ENCODE measurements around the gene PER1.

Gene PER1

DNA sequence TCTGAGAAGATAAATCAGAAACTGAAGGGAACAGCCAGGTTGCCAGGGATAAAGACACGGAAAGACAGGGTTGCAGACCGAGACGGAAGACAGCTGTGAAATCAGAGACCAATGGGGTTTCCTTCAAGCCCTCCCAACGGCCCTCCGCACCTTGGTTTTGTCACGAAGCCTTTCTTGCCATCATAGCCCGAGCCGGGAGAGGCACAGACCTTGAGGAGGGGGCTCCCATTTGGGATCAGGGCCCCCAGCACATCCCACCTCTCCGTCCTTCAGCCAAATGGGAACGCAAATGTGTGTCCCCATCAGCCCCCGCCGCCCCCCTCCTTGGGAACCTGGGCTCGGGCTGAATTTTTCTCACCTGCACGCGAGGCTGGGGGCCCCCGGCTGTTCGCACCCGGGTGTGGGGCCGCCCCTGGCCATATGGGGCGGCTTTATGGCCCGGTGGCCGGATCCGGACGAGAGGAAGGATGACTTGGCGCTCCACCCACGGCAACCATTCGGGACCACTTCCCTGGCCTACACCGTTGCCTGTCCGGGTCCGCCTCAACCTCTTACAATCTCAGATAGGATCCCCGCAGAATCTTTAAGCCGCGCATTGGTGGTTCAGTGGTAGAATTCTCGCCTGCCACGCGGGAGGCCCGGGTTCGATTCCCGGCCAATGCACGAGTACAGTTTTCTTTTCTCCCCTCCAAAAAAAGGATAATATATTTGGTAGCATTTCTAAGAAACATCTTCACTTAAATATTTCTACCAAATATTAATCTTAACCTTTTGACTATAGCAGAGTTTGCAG is 26.9 kb downstream of the PER1 start:
- Histone ChIP-seq H3K27ac (peak overlapping the region in 3 of 21 experiments; percentile 6 to 66 (median 51)), H3K4me3 (peak overlapping the region; percentile 41 to 65 (median 50))

DNA sequence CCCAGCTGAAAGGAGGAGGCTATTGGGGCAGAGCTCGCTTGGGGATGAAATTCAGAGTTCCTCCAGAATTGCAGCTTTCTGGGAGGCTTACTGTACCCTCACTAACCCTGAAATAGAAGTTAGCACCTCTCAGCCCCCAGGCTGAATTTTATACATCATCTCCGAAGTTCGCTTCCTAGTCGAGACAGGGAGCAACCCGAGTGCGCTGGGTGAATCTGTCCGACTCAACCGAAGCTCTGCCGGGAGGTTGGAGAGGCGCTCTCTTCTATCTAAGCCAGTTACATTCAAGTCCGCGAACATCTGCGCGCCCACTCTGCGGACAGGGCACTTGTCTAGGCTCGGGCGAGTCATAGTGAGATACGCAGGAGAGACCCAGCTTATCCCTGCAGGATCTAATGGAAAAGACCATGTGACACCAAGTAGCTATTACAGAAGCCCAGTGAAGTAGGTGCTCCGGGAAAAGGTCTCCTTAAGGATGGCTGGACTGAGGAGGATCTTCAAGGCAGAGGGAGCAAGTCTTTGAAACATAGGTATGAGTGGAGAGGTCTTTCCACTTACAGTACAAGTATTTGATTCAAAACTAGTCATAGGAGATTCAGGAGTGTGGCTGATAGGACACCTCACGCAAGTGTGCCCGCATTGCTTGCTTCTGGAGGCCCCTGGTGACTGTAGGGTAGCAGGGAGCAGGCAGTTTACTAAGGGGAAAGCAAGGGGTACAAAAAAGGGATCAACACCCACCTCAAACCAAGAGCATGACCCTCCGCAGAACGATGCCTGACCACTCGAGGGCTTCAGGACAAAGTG is 27.7 kb downstream of the PER1 start:
- peak overlapping the region in 6 of 7 experiments; percentile 1 to 65 (median 25) for H3K4me3 ChIP-seq
- no peak overlapping the region for H3K27ac ChIP-seq

DNA sequence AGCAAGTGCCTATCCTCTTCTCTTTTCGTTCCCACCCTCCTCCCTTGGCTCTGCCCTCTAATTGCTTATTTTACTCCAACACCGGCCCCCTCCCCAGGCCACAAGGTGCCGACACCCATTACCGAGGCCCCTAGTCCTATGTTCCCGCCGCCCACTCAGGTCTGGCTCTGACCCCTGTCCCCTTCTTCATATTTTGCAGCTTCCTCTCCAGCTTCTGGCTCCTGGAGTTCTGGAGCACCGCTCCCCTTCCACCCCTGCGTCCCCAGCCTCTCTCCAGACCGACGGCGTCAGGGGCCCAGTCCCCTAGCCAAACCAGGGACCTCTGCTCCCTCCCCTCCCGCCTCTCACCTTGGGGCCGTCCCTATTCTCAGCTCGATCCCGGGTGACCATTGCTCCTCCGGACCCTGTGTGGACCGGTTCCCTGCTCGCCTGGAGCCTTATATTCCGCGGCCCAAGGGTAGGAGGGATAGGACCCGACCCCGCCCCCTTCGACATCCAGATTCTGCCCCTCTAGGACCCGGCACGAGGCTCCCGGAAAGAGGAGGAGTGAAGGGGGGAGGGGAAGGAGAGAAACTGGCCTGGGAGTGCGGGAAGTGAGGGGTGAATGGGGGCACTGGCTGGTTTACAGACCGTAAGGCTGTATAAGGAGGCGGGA is 28.4 kb downstream of the PER1 start, which contains the start of gene HES7:
TSS of gene HES7 (minus strand) at position 412 of the 655 bp plus-strand sequence. CDS start at position 390, 22 bp downstream.
- H3K27ac ChIP-seq = peak within 1 kb of the TSS in 2 of 21 experiments; percentile 5 to 13
- H3K4me3 ChIP-seq = peak within 1 kb of the TSS; percentile 22 to 65 (median 37)

DNA sequence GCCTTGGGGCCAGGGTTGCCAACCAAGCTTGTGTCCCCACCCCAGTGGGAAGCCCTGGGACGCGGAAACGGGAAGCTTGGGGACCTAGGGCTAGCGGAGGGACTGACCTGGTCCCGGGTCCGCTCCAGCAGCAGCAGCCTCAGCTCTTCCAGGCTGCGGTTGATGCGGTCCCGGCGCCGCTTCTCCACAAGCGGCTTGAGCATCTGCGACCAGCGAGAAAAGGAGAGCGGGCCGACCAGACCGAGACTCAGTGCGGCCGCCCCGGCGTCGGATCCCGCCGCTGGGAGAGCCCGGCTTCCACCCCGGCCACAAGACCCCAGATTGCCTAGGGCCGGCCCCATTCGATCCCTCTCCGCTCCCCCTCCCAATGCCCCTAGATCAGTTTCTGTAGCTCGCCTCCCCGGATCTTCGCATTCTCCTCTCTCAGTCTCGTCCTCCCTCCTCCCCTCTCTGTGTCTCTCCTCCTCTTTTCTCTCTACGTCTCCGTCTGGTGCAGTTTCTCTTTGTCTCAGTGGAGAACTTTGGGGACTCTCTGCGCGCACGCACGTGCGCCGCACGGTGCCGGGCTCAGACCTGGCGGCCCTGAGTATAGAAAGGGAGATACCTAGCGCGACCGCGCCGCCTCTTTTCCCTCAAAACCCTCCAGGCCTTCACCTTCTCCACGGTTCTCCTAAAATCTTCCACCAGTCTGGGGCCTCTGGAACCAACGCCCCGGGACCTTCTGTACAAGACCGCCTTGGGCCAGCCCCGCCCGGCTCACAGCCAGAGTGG is 29.1 kb downstream of the PER1 start:
- H3K4me3 ChIP-seq = peak overlapping the region; percentile 22 to 65 (median 37)
- H3K27ac ChIP-seq = peak overlapping the region in 2 of 21 experiments; percentile 5 to 13

DNA sequence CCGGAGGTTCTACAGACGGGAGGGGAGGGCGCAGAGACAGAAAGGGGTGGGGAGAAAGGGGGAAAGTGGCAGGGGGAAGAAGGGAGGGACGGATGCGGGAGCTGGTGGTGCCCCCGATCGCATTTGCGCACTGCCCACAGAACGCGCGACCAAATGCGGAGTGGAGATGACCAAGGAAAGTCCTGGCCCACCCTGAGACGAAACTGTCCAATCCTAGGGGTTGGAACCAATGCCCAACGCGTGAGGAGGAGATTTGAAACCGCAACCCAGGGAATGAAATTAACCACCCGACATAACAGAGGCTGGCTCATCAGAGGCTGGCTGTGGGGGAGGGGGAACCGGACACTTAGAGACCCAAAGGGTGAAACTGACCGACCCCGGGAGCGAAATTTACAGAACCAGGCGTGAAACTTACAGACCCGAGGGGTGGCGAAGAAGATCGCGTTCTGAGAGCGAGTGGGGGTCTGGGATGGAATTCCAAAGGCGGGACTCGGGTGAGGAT is 29.7 kb downstream of the PER1 start:
- peak overlapping the region in 1 of 21 experiments; percentile 45 for H3K27ac ChIP-seq
- peak overlapping the region; percentile 22 to 65 (median 37) for H3K4me3 ChIP-seq

DNA sequence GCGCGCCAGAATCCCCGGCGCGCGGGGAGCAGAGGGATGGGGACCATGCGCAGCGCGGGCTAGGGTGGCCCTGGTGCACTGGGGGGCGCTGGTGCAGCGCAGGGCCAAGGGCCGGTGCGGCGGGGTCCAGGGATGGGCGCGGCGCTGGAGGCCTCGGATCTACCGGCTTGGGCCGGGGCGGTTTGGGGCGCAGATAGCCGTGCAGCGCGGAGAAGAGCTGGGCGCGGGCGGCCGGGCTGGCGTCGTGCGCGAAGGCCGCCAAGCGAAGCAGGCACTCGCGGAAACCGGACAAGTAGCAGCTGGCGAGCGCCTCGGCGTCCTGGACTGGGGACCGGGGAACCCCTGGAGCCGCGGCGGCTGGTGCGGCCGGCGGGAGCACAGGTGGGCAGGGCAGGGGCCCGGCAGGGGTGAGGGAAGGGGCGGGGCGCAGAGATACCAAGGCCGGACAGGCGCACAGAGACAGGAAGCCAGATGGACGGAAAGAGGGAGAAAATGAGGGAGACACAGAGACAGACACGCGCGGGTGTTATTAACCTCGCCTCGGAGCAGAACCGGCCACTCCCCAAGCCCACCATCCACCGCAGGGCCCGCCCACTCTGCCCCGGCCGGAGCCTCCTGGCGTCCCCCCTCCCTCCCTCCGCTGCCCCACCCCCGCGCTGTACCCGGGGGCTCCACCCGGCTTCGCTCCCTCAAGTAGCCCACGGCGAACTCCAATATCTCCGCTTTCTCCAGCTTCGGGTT is 30.4 kb downstream of the PER1 start:
- Histone ChIP-seq H3K4me3 (peak overlapping the region; percentile 22 to 65 (median 37)), H3K27ac (peak overlapping the region in 3 of 21 experiments; percentile 10 to 45 (median 15))

DNA sequence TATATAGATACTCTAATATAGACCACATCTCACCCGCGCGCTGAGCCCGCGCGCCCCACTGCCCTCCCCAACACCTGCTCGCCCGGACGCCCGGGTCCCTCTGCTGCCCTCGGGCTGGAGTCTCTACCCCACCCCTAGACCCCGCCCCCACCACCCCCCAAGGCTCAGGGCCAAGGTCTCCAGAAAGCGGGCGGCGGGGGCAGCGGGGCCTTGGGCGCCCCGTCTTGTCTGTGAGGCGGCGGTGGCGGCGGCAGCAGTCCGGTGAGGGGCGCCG is 30.9 kb downstream of the PER1 start:
- H3K4me3 ChIP-seq = peak overlapping the region; percentile 22 to 65 (median 37)
- no peak overlapping the region for H3K27ac ChIP-seq

DNA sequence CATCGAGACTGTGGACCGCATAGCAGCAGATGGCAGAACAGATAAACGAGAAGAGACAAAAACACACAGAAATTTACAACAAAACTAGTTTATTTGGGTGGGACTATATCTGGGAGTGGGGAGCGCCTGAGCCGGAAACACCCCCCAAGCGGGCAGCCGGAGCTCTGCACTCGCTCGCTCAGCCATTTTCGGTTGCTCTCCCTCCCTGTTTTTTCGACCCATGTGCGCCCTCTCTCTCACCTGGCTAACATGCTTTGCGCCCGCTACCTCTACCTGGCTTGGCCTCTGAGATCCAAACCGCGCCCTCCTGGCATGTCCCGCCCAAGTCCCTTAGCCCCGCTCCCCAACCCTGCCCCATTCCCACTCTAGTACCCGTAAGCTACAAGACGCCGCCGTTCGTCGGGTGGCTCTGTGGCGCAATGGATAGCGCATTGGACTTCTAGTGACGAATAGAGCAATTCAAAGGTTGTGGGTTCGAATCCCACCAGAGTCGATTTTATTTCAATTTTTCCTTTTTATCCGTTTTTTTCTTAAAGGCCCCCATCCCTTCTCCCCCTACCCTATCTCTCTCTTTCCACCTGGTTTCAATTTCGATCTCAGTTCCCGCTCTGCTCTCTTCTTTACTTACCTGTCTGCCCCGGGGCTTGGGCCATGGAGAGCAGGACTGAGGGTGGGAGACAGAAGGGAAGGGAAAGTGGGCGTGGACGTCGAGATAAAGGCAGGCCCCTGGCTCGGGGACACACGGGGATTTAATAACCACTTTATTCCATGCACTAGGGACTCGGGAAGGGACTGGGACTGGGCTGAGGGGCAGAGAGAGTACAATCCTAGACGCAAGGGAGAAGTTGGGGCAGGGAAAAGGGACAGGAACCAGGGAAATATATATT is 31.4 kb downstream of the PER1 start:
- peak overlapping the region; percentile 22 to 65 (median 37) for H3K4me3 ChIP-seq
- H3K27ac ChIP-seq = peak overlapping the region in 2 of 21 experiments; percentile 30 to 37

DNA sequence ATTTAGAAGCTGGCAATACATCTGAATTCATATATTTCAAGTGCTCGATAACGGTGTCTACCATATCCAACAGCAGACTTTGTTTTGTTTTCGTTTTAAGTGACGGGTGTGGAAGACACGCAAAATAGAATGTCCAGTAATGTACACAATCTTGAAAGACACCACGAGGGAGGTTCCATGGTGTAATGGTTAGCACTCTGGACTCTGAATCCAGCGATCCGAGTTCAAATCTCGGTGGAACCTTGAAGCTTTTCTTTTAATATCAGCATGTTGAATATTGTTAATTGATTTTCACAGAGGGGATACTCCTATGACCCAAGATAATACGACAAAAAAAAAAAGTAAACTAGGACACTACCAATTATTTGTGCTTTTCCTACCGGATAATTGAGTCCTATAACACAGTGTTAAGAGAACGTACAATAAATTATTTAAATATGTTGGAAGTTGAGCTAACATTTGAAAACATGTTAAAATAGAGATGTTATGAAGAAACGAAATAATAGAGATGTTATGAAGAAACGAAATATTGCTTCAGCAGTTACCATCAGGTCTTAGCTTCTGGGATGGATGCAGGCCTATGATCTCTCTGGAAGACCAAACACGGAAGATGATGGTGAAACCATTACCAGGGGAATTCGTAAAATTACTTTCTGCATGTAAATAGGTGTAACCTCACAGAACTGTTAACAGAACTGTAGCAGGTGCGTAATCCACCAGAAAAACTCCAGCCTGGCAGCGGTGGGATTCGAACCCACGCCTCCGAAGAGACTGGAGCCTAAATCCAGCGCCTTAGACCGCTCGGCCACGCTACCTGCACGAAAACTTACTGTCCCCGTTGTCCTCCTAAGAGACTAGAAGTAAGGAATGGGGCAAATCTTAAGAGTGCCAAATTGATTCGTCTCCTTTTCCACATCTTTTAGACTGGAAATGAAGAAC is 32.4 kb downstream of the PER1 start:
- H3K4me3 ChIP-seq = peak overlapping the region; percentile 39 to 65 (median 50)
- H3K27ac ChIP-seq = peak overlapping the region in 15 of 21 experiments; percentile 9 to 87 (median 67)

DNA sequence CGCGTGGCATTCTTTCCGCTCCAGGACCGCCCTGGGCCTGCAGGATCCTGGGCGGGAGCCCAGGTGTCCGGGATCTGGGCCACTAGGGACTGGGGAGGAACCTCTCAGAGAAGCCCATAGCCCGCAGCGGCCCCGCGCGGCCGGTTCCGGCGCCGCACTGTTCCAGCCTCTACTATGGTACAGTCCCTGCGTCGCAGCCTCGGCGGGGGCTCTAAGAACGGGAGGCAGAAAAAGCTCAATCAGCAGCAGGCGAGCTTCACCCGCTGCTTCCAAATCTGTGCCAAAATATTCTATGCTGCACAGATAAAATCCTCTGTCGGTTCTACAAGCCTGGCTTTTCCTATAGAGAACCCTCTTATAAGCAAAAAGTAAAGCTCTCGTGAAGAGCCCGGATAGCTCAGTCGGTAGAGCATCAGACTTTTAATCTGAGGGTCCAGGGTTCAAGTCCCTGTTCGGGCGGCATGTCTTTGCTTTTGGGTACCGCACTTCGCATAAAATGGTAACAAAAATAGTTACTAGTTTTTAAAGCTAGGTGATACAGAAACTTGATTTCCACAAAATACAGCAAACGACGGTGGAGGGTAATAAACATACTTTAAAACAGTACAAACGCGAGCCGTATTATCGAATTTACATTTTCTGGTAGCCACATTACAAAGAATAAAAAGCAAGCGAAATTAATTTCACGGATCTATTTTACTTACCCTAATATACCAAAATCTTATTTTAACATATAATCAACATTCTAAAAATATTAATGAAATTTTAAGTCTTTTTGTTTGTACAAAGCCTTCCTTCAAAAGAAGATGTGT is 33.2 kb downstream of the PER1 start:
- Histone ChIP-seq H3K27ac (peak overlapping the region in 20 of 21 experiments; percentile 12 to 87 (median 70)), H3K4me3 (peak overlapping the region; percentile 39 to 51 (median 46))

DNA sequence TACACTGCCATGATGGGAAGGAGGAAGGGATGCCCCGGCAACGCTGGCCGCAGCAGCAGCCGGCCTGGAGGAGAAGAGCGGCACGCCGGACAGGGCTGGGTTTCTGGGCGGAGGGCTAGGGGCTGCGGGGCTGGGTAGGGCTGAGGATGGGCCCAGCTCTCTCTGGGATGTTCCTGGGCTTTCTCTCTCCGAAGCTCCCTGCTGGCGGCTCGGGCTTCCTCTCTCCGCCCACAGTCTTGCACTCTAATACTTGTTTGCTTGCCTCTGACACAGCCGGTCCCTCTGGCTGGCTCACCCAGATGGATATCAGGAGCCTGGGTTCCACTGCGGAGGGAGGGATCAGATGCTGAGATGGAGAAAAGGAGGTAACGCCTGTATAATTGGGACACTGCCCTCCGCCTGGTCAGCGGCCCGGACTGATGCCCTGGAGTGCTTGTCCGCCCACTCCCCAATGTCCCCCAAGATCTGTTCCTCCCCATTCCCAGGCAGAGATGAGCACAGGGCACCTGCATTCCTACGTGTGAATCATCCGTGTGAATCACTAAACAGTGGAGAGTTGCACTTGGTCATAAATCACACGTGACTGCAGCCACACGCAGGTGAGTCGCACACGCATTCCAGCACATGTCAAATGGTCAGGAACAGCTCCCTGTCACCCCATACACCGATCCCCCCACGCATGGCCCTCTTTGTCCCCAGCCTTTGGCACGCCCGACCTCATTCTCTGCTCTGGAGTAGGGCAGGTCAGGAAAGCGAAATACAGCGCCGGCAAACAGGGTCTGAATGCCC is 34.0 kb downstream of the PER1 start, which contains the start of gene ALOXE3:
TSS of gene ALOXE3 (minus strand) at position 535 of the 789 bp plus-strand sequence. CDS start at position 11, 524 bp downstream.
- peak within 1 kb of the TSS; percentile 4 to 87 (median 70) for H3K27ac ChIP-seq
- H3K4me3 ChIP-seq = peak within 1 kb of the TSS; percentile 39 to 51 (median 46)

DNA sequence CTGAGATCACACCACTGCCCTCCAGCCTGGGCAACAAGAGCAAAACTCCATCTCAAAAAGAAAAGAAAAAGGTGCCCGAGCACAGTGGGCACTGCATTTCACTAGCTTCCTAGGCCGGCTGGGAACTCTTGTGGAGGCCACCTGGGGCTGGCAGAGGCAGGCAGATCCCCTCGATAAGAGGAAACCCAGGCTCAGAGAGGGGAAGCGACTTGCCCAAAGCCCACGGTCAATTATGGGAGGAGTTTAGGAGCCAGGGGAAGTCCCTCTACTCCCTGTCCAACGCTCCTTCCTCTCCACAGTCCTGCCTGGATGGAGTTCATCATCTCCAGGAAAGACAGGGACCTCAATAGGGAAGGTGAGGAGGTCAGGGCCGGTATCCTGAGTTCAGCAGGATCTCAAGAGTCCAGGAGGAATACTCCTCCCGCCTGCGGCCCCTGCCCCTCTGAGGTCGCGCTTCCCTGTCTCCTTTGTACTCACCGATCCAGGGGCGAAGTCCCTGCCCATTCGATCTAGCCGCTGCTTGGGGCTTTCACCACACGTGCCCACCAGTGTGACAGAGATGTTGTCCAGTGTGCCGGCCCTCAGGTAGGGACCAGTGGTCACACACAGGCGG is 34.7 kb downstream of the PER1 start:
- H3K27ac ChIP-seq = peak overlapping the region in 19 of 21 experiments; percentile 4 to 87 (median 70)
- H3K4me3 ChIP-seq = peak overlapping the region; percentile 39 to 51 (median 46)

DNA sequence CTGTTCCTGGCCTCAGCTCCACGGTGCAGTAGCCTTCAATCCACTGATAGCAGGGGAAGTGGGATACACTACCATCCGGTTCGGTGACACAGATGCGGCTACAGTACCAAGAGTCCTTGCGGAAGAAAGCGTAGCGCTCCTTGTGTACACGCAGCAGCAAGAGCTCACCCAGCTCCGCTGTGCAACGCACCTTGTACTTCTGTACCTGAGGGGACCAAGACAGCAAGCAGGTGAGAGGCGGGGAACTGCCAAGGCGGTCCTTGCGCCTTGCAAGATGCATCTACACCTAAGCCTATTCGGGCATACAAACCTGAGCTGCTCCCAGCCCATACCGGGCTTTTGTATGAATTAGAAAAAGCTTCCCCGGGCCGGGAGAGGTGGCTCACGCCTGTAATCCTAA is 35.4 kb downstream of the PER1 start:
- Histone ChIP-seq H3K27ac (no peak overlapping the region), H3K4me3 (peak overlapping the region in 1 of 7 experiments; percentile 46)

DNA sequence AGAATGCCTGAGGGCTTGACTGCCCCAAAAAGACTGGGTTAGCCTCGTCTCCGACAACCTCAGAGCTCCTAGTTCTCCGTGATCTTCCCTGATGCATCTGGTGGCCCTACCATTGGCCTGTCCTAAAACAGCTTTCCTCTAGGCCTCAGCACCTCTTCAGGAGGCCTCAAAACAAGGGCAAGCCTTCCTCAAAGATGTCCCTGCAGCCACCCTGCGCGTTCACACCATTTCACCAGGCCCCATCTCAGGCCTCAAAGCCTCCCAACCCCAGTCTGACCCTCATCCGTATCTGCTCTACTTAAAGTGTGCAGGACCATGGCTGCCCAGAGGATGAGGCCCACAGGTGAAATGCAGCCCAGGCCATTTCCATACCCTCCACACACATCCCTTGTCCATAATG is 41.3 kb downstream of the PER1 start:
- Histone ChIP-seq H3K4me3 (no peak overlapping the region), H3K27ac (no peak overlapping the region)

Measured in skin epidermis (tissue), 12 donors.